Head of caudate nucleus (tissue), 42 donors: ENCODE data around the gene TESK1.

Source experiments
- DNase-seq, 42 donors: peaks; one replicate each; pipeline versions ENCODE4 v3.0.0 to v3.0.0-alpha.2; 2020 to 2021; ENCODE audit warnings: mixed read lengths in 7 of 42
- intact Hi-C: fragments of 100-400 bp; cut with DNase I; formaldehyde crosslinking; loops from one replicate; pipeline ENCODE4 v1.15.0; 2022

Gene TESK1

GRCh38 chr9:35656831-35657545 lies 51.9 kb downstream of the TESK1 start:
- intact Hi-C loops: loop anchor here (2.0 kb wide), 1 partner anchor 76 kb away; the partner anchor contains the start of genes CREB3 and TLN1
- peak in 4 of 42 donors; percentile 12 to 25 (median 18) for DNase-seq

GRCh38 chr9:35657546-35658136 lies 52.6 kb downstream of the TESK1 start, which contains the start of gene RMRP:
TSS of gene RMRP (minus strand) at chr9:35658019.
- intact Hi-C loops: loop anchor here (2.0 kb wide), 1 partner anchor 75 kb away; the partner anchor contains the start of genes CREB3 and TLN1
- peak; percentile 89 to 100 (median 98) for DNase-seq

DNA sequence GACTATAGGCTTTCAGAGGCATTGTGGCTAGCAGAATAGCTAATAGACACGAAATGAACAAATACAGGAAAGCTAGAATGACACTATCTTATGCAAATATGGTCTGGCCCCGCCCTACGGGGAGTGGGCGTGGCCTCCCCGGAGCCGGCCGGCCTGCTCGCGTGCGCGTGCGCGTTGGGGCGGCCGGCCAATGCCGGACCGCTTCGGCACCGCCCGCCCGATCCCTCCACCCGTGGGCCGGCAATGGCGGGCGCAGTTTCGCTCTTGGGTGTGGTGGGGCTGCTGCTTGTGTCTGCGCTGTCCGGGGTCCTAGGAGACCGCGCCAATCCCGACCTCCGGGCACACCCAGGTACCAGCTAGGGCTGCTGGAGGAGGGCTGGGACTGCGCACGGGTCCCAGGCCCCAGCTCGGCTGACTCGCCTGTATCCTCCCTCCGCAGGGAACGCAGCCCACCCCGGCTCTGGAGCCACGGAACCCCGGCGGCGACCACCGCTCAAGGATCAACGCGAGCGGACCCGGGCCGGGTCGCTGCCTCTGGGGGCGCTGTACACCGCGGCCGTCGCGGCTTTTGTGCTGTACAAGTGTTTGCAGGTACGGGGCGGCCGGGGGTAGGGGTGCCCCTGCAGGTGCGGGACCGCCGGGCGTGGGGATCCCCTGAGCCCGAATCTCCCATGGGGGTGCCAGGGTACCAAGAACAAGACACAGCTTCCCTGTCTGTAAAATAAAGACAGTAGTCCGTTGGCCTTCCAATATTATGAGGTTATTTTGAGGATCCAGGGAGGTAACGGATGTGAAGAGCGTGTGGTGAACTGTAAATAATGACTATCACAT lies 53.3 kb downstream of the TESK1 start, which contains the start of gene CCDC107:
TSS of gene CCDC107 (plus strand) at position 156 of the 831 bp plus-strand sequence. CDS start at position 244, 88 bp downstream.
- DNase-seq: peak; percentile 60 to 92 (median 84)
- intact Hi-C loops: no loop called here

DNA sequence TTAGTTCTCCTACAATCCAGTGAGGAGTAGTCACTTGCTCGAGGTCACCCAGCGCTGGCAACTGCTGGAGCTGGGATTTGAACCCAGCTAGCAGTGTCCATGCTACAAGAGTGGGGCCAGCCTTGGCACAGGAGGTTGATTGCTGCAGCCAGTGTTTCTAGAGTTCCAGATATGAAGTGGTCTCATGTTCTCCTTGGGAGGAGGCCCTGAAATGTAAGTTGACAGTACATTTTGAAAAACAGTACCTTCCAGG lies 53.8 kb downstream of the TESK1 start:
- DNase-seq: peak in 17 of 42 donors; percentile 9 to 58 (median 36)
- intact Hi-C loops: no loop called here

DNA sequence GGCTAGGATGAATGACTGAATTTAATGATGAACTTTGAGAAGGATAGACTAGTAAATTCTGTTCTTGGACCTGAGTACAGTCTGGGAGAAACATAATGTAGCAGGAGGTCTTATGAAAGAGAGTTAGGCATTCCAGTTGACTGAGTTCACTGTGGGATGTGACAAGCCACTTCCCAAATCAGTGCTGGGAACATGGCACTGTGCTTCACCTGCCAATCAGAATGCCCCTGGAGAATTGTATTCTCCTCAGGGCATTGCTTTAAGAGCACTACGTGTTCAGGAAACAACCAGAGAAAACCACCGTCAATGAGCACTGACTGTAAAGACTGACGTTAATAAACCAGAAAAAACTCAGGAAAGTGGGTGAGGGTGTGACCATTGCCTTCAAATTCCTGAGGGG lies 54.3 kb downstream of the TESK1 start:
- intact Hi-C loops: no loop called here
- DNase-seq: no peak
